Activated B cell treated with CpG ODN at 0.5 μM for 24 hours (primary cell): ENCODE measurements around the gene BCCIP. TPM values are rescaled to one million over a fixed set of nuclear protein-coding genes. Genes with fewer than 3 reads are reported as not detected.

Source experiments
- ATAC-seq: fragments of 200-7000 bp; cut with Tn5 transposase; one replicate; pipeline ENCODE4 v1.10.0; 2021; ENCODE audit warnings: low read depth, mild to moderate bottlenecking, moderate library complexity
- CTCF ChIA-PET: fragments of 350-600 bp; sonication (Branson Sonifier 250); formaldehyde crosslinking; loops from one replicate; lab custom pipeline; 2021; ENCODE audit warnings: antibody characterized with exemption; lab: Charles Lee
- POLR2A ChIA-PET: fragments of 350-600 bp; sonication (Branson Sonifier 250); formaldehyde crosslinking; loops from one replicate; lab custom pipeline; 2021; ENCODE audit warnings: antibody characterized with exemption; lab: Charles Lee
- DNase-seq: peaks from one replicate; pipeline ENCODE4 v3.0.0; 2022
- H3K27ac Mint-ChIP-seq: one replicate; pipeline ENCODE4 v1.8.0; 2020; ENCODE audit warnings: mixed read lengths
- H3K27me3 Mint-ChIP-seq: one replicate; pipeline ENCODE4 v1.8.0; 2021; ENCODE audit warnings: mixed read lengths
- H3K36me3 Mint-ChIP-seq: one replicate; pipeline ENCODE4 v1.8.0; 2021; ENCODE audit warnings: low read depth, mixed read lengths
- H3K4me1 Mint-ChIP-seq: one replicate; pipeline ENCODE4 v1.8.0; 2021; ENCODE audit warnings: mixed read lengths
- H3K4me3 Mint-ChIP-seq: one replicate; pipeline ENCODE4 v1.8.0; 2020; ENCODE audit warnings: mild to moderate bottlenecking, mixed read lengths
- H3K9me3 Mint-ChIP-seq: one replicate; pipeline ENCODE4 v1.8.0; 2020; ENCODE audit warnings: mixed read lengths
- CTCF ChIP-seq: fragments of 200-600 bp; IDR thresholded peaks from one replicate; pipeline ENCODE4 v1.8.0; 2022; ENCODE audit warnings: antibody characterized with exemption, mild to moderate bottlenecking
- intact Hi-C: fragments of 100-400 bp; cut with micrococcal nuclease; formaldehyde crosslinking; loops from one replicate; pipeline ENCODE4 v1.15.1; 2024
- total RNA-seq: library from RNA; stranded (reverse); gene quantifications from 2 replicates; pipeline ENCODE4 v1.2.3, GENCODE V29; 2022

BCCIP gene
- total RNA-seq, 1 donor from 2014 or later = 63.6 TPM

DNA sequence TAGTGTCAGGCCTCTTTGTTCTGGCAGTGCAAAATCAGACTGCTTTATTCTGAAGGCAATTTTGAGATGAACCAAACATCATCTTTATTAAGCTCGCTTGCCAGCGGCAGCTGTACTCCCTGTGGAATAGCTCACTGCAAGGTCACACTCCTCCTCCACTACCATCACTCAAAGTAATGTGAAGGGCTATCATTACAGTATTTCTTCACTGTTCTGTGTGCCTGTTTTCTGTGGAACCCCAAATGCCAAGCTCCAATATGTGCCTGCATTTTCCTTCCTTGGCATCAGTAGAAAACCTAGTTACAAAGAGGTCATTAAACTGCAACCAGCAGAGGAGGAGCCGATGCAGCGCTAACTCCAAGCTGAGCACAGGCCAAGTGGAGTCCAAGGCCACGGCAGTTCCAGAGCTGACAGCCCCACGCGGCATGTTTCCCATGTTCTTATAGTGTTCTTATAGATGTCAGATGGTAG is 21.4 kb downstream of the BCCIP start:
- no peaks in the 10 kb centered on the region for H3K9me3 Mint-ChIP-seq
- intact Hi-C loops = no loop called here
- ChIA-PET POLR2A (no interaction called here), CTCF (no interaction called here)
- DNase-seq (no peak), ATAC-seq (no peak)
- no peak overlapping the region for H3K4me3 Mint-ChIP-seq
- no peak overlapping the region for H3K27ac Mint-ChIP-seq
- no peaks in the 10 kb centered on the region for H3K4me1 Mint-ChIP-seq
- no peaks in the 10 kb centered on the region for H3K27me3 Mint-ChIP-seq
- no peak for TF ChIP-seq CTCF
- H3K36me3 Mint-ChIP-seq = peaks cover 66% of the 10 kb centered on the region

DNA sequence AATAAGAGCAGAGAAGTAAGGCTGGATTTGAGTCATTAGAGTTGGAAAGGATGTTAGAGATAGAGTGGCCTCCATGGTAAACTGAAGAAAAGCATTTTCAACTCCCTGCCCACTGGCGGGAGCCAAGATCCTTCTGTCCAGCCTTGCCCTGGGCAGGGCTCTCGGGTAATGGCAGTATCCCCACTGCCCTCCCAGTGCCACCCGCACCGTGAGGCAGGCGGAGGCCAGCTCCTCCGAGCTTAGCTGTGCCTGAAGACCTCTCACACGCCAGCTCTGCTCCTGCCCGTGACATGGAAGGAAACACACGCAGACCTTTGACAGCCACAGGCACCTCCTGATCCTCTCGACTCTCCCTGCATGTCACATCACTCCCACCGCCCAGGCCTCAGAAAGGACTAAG is 22.3 kb downstream of the BCCIP start:
- POLR2A ChIA-PET = no interaction called here

DNA sequence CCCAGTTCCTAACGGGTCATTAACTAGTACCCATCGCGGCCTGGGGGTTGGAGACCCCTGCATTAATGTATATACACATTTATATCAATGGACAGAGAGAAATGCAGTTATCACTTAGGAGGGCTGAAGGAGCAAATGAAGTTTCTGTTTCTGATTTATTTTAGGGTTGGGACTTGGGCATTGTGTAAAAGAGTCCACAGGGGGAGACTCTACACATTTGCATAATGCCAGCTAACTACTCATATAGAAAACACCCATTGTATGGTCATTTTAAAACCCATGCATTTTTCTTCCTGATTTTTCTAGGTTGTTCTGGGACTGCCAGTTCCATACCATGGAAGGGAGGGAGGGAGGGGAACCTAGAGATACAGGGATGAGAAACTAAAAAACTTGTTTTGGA is 23.5 kb downstream of the BCCIP start:
- no peaks in the 10 kb centered on the region for H3K27me3 Mint-ChIP-seq
- intact Hi-C loops = no loop called here
- no peaks in the 10 kb centered on the region for H3K9me3 Mint-ChIP-seq
- no peak for TF ChIP-seq CTCF
- ATAC-seq = no peak
- no peaks in the 10 kb centered on the region for H3K4me1 Mint-ChIP-seq
- peaks cover 63% of the 10 kb centered on the region for H3K36me3 Mint-ChIP-seq
- POLR2A ChIA-PET = no interaction called here
- no peak overlapping the region for H3K27ac Mint-ChIP-seq
- DNase-seq = no peak
- CTCF ChIA-PET = no interaction called here
- H3K4me3 Mint-ChIP-seq = no peak overlapping the region

More for the DNA sequence above, 22.3 kb downstream of the BCCIP start:
- intact Hi-C loops = no loop called here
- Mint-ChIP-seq H3K36me3 (peaks cover 63% of the 10 kb centered on the region), H3K4me1 (no peaks in the 10 kb centered on the region), H3K27ac (no peak overlapping the region), H3K27me3 (no peaks in the 10 kb centered on the region), H3K9me3 (no peaks in the 10 kb centered on the region), H3K4me3 (no peak overlapping the region)
- DNase-seq (no peak), ATAC-seq (no peak)
- CTCF ChIA-PET = no interaction called here
- no peak for TF ChIP-seq CTCF

DNA sequence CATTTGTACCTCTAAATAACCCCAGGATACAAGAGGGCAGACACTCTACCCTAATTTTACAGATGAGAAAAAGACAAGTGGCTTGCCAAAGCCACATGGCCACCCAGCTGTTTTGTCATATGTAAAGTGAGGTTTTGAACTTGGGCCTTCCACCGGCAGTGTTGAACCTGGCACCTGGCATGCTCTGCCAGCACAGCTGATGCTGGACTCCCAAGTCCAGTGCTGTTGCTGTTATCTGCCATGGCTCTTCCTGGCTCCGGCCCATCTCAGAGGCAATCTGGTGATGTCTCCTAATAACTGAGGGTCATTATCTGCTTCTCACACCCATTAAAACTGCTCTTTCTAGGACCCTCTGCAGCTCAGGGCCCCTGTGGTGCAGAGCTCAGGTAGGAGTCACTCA is 25.0 kb downstream of the BCCIP start:
- no peak overlapping the region for H3K27ac Mint-ChIP-seq
- no peak for TF ChIP-seq CTCF
- ChIA-PET POLR2A (no interaction called here), CTCF (no interaction called here)
- no peaks in the 10 kb centered on the region for H3K27me3 Mint-ChIP-seq
- H3K4me1 Mint-ChIP-seq = no peaks in the 10 kb centered on the region
- ATAC-seq (no peak), DNase-seq (no peak)
- H3K9me3 Mint-ChIP-seq = no peaks in the 10 kb centered on the region
- intact Hi-C loops = no loop called here
- no peak overlapping the region for H3K4me3 Mint-ChIP-seq
- peaks cover 66% of the 10 kb centered on the region for H3K36me3 Mint-ChIP-seq

DNA sequence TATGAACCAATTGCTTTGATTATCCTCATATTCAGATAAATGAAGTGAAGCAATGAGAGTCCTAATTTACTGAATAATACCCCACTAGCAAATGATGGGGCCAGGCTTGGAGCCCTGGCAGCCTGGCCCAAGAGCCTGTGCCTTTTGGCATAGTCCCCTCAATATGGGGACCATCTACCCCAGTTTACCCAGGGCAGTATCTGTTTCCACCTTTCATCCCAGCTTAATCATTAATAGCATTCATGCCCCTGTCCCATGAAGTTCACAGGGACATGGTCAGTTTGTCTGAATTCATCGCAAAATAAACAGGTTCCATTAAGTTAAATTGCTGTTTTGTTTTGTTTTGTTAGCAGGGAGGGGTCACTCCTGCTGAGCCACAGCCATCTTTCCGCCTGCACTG is 25.5 kb downstream of the BCCIP start:
- no peaks in the 10 kb centered on the region for H3K4me1 Mint-ChIP-seq
- no peaks in the 10 kb centered on the region for H3K27me3 Mint-ChIP-seq
- intact Hi-C loops = no loop called here
- TF ChIP-seq CTCF = no peak
- no peak overlapping the region for H3K27ac Mint-ChIP-seq
- peaks cover 65% of the 10 kb centered on the region for H3K36me3 Mint-ChIP-seq
- no peak for DNase-seq
- H3K4me3 Mint-ChIP-seq = no peak overlapping the region
- POLR2A ChIA-PET = no interaction called here
- CTCF ChIA-PET = no interaction called here
- no peak for ATAC-seq
- no peaks in the 10 kb centered on the region for H3K9me3 Mint-ChIP-seq
